HG02938 (cell line): Measurements from ENCODE around the gene HSF2.
"Not testable (repeated sequence)": the region's sequence is repeated elsewhere in the genome, so short reads cannot be mapped to it uniquely, and the experiment has no call there.

Experiments
- ATAC-seq: cut with Tn5 transposase; IDR thresholded peaks from one replicate; pipeline ENCODE4 v1.9.1; 2021; ENCODE audit warnings: mild to moderate bottlenecking, moderate library complexity; ENCODE audit not compliant: unreplicated experiment

HSF2 gene

DNA sequence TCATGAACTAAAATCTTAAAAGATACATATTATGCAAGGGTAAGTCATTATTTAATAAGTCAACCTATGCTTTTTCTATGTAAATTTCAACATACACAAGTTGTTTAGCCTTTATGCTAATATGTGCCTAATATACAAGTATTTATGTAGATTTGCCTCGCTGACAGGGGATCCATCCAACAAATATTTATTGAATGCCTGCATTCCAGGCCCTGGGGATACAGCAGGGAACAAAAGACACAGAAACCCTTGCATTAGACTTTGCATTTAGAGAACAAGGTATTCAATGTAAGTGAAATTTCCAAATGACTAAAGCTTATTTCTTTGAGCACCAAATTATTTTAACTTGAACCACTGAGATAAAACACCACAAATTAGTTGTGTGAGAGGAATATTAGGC, 53.1 kb downstream of the HSF2 start:
- no peak for ATAC-seq

- ATAC-seq, result no peak
Observed at GRCh38 chr6:122454673-122455072, 55.2 kb downstream of the HSF2 start.

- not testable (repeated sequence) for ATAC-seq
Observed at GRCh38 chr6:122455116-122455515, 55.7 kb downstream of the HSF2 start.

GRCh38 chr6:122458087-122458486, 58.6 kb downstream of the HSF2 start:
- ATAC-seq, result no peak

DNA sequence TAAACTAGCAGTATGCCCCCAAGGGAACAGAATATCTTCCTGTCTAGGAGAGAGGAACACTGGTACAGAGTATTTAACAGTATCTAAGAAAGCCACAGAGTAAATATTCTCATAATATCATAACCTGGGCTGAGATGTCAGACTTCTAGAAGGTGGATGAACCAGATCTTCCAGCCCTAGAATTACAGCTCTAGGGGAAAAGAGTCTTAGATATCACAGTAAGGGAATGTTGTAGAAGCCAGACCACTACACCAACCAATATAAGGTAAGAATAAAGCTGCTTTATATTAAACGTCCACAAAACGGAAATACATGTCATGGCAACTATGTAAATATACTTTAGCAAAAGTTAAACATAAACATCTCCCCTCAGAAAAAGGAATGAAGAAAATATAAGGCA, 59.8 kb downstream of the HSF2 start:
- no peak for ATAC-seq

- ATAC-seq, result not testable (repeated sequence)
Observed at GRCh38 chr6:122459865-122460416, 60.5 kb downstream of the HSF2 start.

DNA sequence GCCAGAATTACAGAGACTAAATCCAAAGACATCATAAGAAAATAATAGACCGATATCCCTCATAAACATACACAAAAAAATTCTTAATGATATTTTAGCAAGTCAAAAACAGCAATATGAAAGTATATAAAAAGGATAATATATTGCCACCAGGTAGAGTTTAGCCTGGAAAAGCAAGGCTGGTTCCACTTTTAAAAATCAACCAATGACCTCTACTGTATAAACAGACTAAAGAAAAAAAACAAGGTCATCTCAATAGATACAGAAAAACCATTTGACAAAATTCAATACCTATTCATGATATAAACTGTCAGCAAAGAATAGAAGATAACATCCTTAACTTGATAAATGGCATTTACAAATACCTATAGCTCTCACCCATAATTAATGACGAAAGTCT, 62.4 kb downstream of the HSF2 start:
- ATAC-seq, result no peak

GRCh38 chr6:122471107-122472021, 71.9 kb downstream of the HSF2 start, which contains the start of gene SERINC1:
Gene SERINC1 (minus strand): TSS chr6:122471807. CDS start chr6:122471737, 70 bp downstream.
- peak; percentile 99 for ATAC-seq

DNA sequence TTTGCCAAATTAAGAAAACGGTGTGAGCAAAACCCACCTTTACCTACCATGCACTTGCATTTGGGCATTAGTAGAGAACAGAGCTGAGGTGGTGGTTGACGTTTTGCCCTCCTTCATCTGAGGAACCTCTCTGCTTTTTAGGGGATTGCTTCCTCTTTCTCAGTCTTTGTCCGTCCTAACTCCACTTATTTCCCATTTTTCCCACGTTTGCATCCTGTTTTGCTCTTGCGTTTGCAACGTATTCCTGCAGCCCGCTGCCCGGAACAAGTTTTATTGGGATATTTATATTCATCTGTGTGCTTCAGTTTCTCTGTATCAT, 72.5 kb downstream of the HSF2 start:
- peak; percentile 50 for ATAC-seq

GRCh38 chr6:122476131-122476530, 76.7 kb downstream of the HSF2 start:
- ATAC-seq, result no peak

DNA sequence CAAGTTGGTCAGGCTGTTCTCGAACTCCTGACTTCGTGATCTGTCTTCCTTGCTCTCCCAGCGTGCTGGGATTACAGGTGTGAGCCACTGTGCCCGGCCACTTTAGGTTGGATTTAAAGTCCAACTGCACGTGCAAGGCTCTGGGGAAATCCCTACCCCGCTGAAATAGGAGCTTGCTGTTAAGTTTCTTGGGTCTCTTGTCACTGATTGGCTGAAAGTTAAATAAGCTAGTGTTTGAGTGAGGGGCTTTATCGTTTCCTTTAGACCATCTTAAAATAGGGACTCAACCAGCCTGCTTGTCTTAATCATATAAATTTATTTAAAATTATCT, 83.3 kb downstream of the HSF2 start:
- ATAC-seq, result no peak
